ENCODE measurements around the gene STX1A.

The STX1A gene

DNA sequence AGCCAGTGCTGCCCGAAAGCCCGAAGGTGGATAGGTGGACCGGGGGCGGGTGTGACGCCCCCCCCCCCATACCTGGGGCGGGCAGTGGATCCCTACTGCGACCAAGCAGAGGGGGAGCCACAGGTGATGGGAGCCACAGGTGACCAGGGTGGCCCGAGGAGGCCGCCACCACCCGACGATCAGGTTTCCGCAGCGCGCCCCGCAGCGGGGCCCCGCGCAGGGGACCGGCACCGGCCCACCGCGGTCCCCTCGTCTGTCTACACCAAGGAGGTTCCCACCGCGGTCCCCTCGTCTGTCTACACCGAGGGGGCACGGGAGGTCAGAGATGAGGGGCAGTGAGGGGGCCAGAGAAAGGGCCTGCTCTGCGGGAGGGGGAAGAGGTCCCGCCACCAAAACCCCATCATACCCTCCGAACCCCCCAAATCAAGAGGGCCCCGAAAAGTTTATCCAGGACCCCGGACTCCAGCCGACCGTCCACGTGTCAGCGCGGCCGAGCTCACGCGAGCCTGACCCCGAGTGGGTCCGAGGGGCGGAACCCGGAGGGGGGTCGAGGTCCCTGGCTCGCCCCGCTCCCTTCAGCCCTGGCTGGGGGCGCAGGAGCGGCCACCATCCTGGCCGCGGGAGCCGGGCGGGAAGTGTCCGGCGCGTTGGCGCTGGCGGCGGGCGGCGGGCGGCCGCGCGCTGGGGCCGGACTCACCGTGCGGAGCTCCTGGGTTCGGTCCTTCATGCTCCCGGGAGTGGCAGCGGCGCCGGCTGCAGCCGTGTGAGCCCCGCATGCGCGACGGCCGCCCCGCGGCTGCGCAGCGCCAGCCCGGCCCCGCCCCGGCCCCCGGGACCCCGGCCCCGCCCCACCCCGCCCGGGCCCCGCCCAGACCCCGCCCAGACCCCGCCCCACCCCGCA lies at the start of gene STX1A:
TSS of gene STX1A (minus strand) at position 765 of the 901 bp plus-strand sequence. CDS start at position 727, 38 bp downstream.
- peaks cover 25% of the 10 kb centered on the region for H3K27me3 ChIP-seq (ENCODE audit: insufficient read depth, low read length)
- H3K36me3 ChIP-seq (ENCODE audit: insufficient read depth, low read depth, low read length) = no peaks in the 10 kb centered on the region
- H3K27ac ChIP-seq (ENCODE audit: low read length) = no peak within 1 kb of the TSS
- H3K9ac ChIP-seq (ENCODE audit: low read depth, low read length) = peak within 1 kb of the TSS; percentile 68; the same call in 1 of the 2 replicates
- H3K4me1 ChIP-seq (ENCODE audit: insufficient read depth, low read length) = no peaks in the 10 kb centered on the region
- H3K9me3 ChIP-seq (ENCODE audit: insufficient read depth, low read depth, low read length) = no peaks in the 10 kb centered on the region
- H3K4me3 ChIP-seq (ENCODE audit: low read length) = peak within 1 kb of the TSS; percentile 82

- no peak overlapping the region for H3K27ac ChIP-seq (ENCODE audit: low read length)
These were observed 49.4 kb upstream of the STX1A start for GRCh38 chr7:73768641-73769480.

DNA sequence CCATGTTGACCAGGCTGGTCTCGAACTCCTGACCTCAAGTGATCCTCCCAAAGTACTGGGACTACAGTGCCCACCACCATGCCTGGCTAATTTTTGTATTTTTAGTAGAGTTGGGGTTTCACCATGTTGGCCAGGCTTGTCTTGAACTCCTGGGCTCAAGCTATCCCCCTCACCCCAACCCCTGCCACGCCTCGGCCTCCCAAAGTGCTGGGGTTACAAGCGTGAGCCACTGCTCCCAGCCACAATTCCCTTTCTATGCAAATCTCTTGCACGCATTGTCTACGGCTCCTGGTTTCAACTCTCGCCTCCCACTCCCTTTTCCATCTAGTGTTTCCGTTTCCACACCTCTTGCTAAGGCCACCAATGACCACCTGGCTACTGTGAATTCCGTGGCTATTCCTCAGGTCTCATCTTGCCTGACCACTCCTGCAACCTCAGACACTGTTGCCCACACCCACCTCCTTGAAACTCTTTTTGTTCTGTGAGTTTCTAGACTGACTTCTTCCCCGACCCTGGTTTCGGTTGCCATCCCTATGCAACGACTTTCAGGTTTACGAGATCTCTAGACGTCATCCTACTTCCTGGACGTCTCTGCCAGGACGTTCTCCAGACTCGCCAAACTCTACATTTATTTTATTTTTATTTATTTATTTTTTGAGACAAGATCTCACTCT lies 47.2 kb upstream of the STX1A start:
- Histone ChIP-seq H3K9me3 (ENCODE audit: insufficient read depth, low read depth, low read length) (no peaks in the 10 kb centered on the region), H3K9ac (ENCODE audit: low read depth, low read length) (no peak overlapping the region), H3K4me3 (ENCODE audit: low read length) (no peak overlapping the region), H3K36me3 (ENCODE audit: insufficient read depth, low read depth, low read length) (no peaks in the 10 kb centered on the region), H3K27ac (ENCODE audit: low read length) (no peak overlapping the region), H3K4me1 (ENCODE audit: insufficient read depth, low read length) (peaks cover 5% of the 10 kb centered on the region; the same call in 1 of the 2 replicates), H3K27me3 (ENCODE audit: insufficient read depth, low read length) (peaks cover 25% of the 10 kb centered on the region)

More at GRCh38 chr7:73768641-73769480, 49.4 kb upstream of the STX1A start:
- peaks cover 25% of the 10 kb centered on the region for H3K27me3 ChIP-seq (ENCODE audit: insufficient read depth, low read length)
- H3K36me3 ChIP-seq (ENCODE audit: insufficient read depth, low read depth, low read length) = no peaks in the 10 kb centered on the region
- no peaks in the 10 kb centered on the region for H3K9me3 ChIP-seq (ENCODE audit: insufficient read depth, low read depth, low read length)
- H3K9ac ChIP-seq (ENCODE audit: low read depth, low read length) = no peak overlapping the region
- no peak overlapping the region; the same call in 1 of the 2 replicates for H3K4me3 ChIP-seq (ENCODE audit: low read length)
- H3K4me1 ChIP-seq (ENCODE audit: insufficient read depth, low read length) = no peaks in the 10 kb centered on the region

DNA sequence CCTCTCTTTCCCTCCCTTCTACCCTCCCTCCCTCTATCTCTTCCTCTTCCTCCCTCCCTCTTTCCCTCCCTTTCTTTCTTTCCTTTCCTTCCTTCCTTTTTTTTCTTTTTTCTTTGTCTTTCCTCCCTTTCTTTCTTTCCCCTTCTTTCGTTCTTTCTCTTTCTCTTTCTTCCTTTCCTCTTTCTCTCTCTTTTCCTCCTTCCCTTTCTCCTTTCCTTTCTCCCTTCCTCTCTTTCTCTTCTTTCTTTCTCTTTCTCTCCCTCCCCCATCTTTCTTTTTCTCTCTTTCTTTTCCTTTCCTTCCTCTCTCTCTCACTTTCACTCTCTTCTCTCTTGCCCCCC lies 43.2 kb upstream of the STX1A start:
- no peak overlapping the region for H3K9ac ChIP-seq (ENCODE audit: low read depth, low read length)
- no peak overlapping the region for H3K27ac ChIP-seq (ENCODE audit: low read length)
- H3K9me3 ChIP-seq (ENCODE audit: insufficient read depth, low read depth, low read length) = no peaks in the 10 kb centered on the region
- peaks cover 5% of the 10 kb centered on the region; the same call in 1 of the 2 replicates for H3K4me1 ChIP-seq (ENCODE audit: insufficient read depth, low read length)
- no peak overlapping the region for H3K4me3 ChIP-seq (ENCODE audit: low read length)
- H3K36me3 ChIP-seq (ENCODE audit: insufficient read depth, low read depth, low read length) = no peaks in the 10 kb centered on the region
- no peaks in the 10 kb centered on the region for H3K27me3 ChIP-seq (ENCODE audit: insufficient read depth, low read length)

- Histone ChIP-seq H3K9ac (ENCODE audit: low read depth, low read length) (peak overlapping the region; percentile 53; the same call in 1 of the 2 replicates), H3K9me3 (ENCODE audit: insufficient read depth, low read depth, low read length) (no peaks in the 10 kb centered on the region), H3K36me3 (ENCODE audit: insufficient read depth, low read depth, low read length) (no peaks in the 10 kb centered on the region), H3K4me1 (ENCODE audit: insufficient read depth, low read length) (peaks cover 5% of the 10 kb centered on the region; the same call in 1 of the 2 replicates), H3K27ac (ENCODE audit: low read length) (no peak overlapping the region), H3K4me3 (ENCODE audit: low read length) (no peak overlapping the region), H3K27me3 (ENCODE audit: insufficient read depth, low read length) (no peaks in the 10 kb centered on the region)
These were observed 42.6 kb upstream of the STX1A start for GRCh38 chr7:73761854-73762658.

DNA sequence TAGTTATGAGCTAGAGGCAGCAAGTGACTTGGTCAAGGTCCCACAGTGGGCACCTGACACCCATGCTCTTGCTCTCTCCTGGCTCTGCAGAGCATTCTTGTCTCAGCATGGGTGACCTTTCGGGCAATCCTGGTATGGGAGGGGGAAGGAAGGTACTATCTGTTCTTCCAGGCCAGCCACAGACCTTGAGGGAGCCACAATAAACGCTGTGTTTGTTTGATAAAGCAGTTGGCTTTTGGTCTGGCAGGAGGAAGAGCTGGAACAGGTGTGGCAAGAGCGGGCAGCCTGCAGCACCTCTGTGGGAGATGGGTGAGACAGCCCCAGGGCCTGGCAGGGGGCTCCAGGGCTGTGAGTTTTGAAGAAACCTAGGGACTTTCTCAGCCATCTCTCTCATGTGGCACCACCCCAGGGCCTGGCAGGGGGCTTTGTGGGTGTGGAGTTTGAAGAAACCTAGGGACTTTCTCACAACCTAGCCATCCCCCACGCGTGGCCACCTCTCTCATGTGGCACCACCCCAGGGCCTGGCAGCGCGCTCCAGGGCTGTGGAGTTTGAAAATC lies 39.2 kb upstream of the STX1A start:
- H3K27me3 ChIP-seq (ENCODE audit: insufficient read depth, low read length) = no peaks in the 10 kb centered on the region
- H3K9ac ChIP-seq (ENCODE audit: low read depth, low read length) = no peak overlapping the region
- H3K9me3 ChIP-seq (ENCODE audit: insufficient read depth, low read depth, low read length) = no peaks in the 10 kb centered on the region
- peaks cover 5% of the 10 kb centered on the region; the same call in 1 of the 2 replicates for H3K4me1 ChIP-seq (ENCODE audit: insufficient read depth, low read length)
- H3K36me3 ChIP-seq (ENCODE audit: insufficient read depth, low read depth, low read length) = no peaks in the 10 kb centered on the region
- no peak overlapping the region for H3K27ac ChIP-seq (ENCODE audit: low read length)
- no peak overlapping the region for H3K4me3 ChIP-seq (ENCODE audit: low read length)

DNA sequence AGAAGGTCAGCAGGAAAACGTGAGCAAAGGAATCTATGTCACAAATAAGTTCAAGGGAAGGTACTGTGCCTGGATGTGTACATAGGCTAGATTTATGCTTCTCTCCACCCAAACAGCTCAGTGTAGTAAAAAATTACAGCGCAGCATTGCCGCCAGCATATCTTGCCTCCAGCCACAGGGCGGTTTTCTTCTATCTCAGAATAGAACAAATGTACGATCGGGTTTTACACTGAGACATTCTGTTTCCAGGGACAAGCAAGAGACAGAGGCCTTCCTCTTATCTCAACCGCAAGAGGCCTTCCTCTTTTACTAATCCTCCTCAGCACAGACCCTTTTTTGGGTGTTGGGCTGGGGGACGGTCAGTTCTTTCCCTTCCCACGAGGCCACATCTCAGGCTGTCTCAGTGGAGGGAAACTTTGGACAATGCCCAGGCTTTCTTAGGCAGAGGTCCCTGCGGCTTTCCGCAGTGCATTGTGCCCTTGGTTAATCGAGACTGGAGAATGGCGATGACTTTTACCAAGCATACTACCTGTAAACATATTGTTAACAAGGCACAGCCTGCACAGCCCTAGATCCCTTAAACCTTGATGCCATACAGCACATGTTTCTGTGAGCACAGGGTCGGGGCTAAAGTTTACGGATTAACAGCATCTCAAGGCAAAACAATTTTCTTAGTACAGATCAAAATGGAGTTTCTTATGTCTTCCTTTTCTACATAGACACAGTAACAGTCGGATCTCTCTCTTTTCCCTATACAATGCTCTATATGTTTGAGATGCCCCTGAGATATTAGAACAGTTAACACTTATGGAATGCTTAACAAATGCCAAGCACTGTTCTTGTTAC lies 30.7 kb upstream of the STX1A start:
- Histone ChIP-seq H3K9me3 (ENCODE audit: insufficient read depth, low read depth, low read length) (no peaks in the 10 kb centered on the region), H3K4me1 (ENCODE audit: insufficient read depth, low read length) (no peaks in the 10 kb centered on the region), H3K9ac (ENCODE audit: low read depth, low read length) (no peak overlapping the region), H3K27me3 (ENCODE audit: insufficient read depth, low read length) (no peaks in the 10 kb centered on the region), H3K27ac (ENCODE audit: low read length) (no peak overlapping the region), H3K36me3 (ENCODE audit: insufficient read depth, low read depth, low read length) (no peaks in the 10 kb centered on the region), H3K4me3 (ENCODE audit: low read length) (no peak overlapping the region)

DNA sequence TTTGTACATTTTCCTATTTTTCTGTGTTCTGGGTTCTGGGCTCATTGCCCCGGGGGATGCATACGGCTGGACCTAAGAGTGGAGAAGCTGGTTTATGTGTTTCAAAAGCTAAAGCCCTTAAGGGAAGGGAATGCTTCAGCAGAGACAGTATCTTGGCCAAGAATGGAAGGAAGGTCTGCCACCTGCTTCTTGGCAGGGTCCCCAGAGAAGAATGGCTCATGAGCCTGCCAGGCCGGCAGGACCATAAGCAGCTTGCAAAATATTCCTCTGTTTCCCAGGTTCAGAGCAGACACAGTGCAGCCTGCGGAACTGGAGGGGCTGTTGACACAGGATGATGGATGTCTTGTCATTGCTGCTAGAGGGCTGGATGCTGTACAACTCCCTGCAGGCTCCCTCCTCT lies 26.9 kb upstream of the STX1A start:
- no peak overlapping the region for H3K27ac ChIP-seq (ENCODE audit: low read length)
- H3K27me3 ChIP-seq (ENCODE audit: insufficient read depth, low read length) = no peaks in the 10 kb centered on the region; the same call in 1 of the 2 replicates
- H3K36me3 ChIP-seq (ENCODE audit: insufficient read depth, low read depth, low read length) = no peaks in the 10 kb centered on the region
- peaks cover 18% of the 10 kb centered on the region; the same call in 1 of the 2 replicates for H3K4me1 ChIP-seq (ENCODE audit: insufficient read depth, low read length)
- no peaks in the 10 kb centered on the region for H3K9me3 ChIP-seq (ENCODE audit: insufficient read depth, low read depth, low read length)
- no peak overlapping the region for H3K9ac ChIP-seq (ENCODE audit: low read depth, low read length)
- no peak overlapping the region for H3K4me3 ChIP-seq (ENCODE audit: low read length)

GRCh38 chr7:73742753-73743641 lies 23.5 kb upstream of the STX1A start:
- peak overlapping the region; percentile 84 for H3K9ac ChIP-seq (ENCODE audit: low read depth, low read length)

More at GRCh38 chr7:73742753-73743641, 23.5 kb upstream of the STX1A start:
- H3K4me1 ChIP-seq (ENCODE audit: insufficient read depth, low read length) = peaks cover 25% of the 10 kb centered on the region; the same call in 1 of the 2 replicates
- H3K4me3 ChIP-seq (ENCODE audit: low read length) = peak overlapping the region; percentile 55; the same call in 1 of the 2 replicates
- no peaks in the 10 kb centered on the region for H3K36me3 ChIP-seq (ENCODE audit: insufficient read depth, low read depth, low read length)
- H3K9me3 ChIP-seq (ENCODE audit: insufficient read depth, low read depth, low read length) = no peaks in the 10 kb centered on the region
- peaks cover 13% of the 10 kb centered on the region; the same call in 1 of the 2 replicates for H3K27me3 ChIP-seq (ENCODE audit: insufficient read depth, low read length)
- H3K27ac ChIP-seq (ENCODE audit: low read length) = peak overlapping the region; percentile 68
